GM18517 (cell line): ENCODE results near the gene NDC1.
"Not testable (repeated sequence)": the region's sequence is repeated elsewhere in the genome, so short reads cannot be mapped to it uniquely, and the experiment has no call there.

Experiments used
- ATAC-seq: cut with Tn5 transposase; IDR thresholded peaks from one replicate; pipeline ENCODE4 v1.9.1; 2021; ENCODE audit warnings: mild to moderate bottlenecking, moderate library complexity; ENCODE audit not compliant: unreplicated experiment

Gene NDC1

GRCh38 chr1:53837924-53838653, at the start of gene NDC1:
Gene NDC1, minus strand, starts transcription at chr1:53838296. Its CDS starts 35 bp downstream, at chr1:53838261.
- ATAC-seq, result peak; percentile 85

GRCh38 chr1:53883600-53883999, 45.5 kb upstream of the NDC1 start:
- ATAC-seq, result not testable (repeated sequence)

DNA sequence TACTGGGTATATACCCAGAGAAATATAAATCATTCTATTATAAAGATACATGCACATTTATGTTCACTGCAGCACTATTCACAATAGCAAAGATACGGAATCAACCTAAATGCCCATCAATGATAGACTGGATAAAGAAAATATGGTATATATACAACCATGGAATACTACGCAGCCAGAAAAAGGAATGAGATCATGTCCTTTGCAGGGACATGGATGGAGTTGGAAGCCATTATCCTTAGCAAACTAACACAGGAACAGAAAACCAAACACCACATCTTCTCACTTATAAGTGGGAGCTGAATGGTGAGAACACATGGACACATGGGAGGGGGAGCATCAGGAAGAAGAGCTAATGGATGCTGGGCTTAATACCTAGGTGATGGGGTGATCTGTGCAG, 43.8 kb upstream of the NDC1 start:
- ATAC-seq, result not testable (repeated sequence)

GRCh38 chr1:53878492-53879105, 40.5 kb upstream of the NDC1 start:
- ATAC-seq, result no peak

DNA sequence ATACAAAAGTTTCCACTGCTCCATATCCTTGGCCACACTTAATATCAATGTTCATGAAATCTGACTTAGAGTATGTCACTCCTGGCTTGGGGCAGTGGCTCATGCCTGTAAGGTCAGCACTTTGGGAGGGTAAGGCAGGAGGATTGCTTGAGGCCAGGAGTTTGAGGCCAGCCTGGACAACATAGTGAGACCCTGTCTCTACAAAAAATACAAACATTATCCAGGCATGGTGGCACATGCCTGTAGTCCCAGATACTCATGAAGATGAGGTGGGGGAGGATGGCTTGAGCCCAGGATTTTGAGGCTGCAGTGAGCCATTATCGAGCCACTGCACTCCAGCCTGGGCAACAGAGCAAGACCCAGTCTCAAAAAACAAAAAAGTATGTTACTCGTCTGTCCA, 37.1 kb upstream of the NDC1 start:
- not testable (repeated sequence) for ATAC-seq

DNA sequence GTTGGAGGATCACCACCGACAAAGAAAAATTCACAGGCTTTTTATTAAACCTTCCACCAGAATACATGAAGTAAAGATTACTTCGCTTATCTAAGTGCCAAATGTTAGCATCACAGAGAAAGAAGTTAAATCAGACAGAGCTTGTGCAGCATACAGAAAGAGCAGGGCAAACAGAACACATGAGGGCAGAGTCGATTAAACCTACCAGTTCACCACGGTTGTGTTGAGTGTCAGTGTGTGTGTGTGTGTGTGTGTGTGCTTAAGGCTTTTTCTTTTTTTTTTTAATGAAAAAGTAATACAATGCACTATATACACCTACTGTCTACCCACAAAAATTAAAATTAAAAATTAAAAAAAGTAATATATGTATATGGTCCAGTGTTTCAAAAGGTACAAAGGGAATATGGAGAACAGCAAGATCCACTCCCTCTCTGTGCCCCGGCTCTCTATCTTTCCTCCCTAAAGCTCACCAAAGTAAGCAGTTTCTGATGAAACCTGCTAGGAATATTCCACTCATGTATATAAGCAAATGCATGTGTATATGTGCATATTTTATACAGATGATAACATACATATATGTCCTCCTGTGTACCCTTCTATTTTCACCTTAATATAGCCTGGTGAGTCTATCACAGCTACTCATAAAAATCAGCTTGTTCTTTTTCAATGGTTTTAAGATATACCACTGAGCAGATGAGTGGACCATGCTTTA, 33.8 kb upstream of the NDC1 start:
- ATAC-seq, result no peak

DNA sequence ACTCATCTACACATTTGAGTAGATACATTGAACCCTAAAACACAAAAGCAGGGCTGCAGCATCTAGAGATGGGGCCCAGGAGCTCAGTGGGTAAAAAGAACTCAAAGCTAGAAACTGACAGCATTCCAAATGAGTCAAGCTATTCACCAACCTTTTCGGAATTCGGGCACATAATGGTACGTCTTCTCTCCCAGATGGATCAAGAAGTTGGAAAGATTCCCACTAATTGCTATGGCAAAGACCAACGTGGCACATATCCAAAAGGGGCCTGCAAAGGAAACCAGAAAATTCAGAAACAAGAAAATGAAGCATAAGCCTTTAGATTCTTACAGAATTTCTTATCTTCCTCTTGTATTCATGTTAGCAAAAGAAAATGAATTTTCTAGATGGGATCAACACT, 33.1 kb upstream of the NDC1 start:
- ATAC-seq, result no peak

- peak; percentile 69 for ATAC-seq
These were observed 31.5 kb upstream of the NDC1 start for GRCh38 chr1:53869454-53870117.

DNA sequence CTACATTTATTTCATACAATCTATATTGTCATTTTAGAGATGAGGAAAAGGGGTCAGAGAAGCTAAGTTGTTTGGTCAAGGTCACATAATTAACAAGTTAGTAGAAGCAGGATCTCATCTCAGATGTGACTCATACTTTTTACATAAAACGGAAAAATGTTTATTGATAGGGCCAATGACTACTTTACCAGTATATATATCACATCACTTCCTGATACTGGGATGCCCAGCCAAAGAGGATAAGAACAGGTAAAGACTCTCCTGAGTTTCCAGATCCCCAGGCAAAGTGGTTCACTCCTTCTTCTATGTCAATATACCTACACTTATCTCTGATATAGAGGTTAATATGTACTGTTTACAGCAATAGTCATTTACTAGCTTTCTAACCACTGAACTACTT, 30.5 kb upstream of the NDC1 start:
- no peak for ATAC-seq

GRCh38 chr1:53862507-53862906, 24.4 kb upstream of the NDC1 start:
- no peak for ATAC-seq

- ATAC-seq, result no peak
These were observed 22.9 kb upstream of the NDC1 start for GRCh38 chr1:53860967-53861411.

DNA sequence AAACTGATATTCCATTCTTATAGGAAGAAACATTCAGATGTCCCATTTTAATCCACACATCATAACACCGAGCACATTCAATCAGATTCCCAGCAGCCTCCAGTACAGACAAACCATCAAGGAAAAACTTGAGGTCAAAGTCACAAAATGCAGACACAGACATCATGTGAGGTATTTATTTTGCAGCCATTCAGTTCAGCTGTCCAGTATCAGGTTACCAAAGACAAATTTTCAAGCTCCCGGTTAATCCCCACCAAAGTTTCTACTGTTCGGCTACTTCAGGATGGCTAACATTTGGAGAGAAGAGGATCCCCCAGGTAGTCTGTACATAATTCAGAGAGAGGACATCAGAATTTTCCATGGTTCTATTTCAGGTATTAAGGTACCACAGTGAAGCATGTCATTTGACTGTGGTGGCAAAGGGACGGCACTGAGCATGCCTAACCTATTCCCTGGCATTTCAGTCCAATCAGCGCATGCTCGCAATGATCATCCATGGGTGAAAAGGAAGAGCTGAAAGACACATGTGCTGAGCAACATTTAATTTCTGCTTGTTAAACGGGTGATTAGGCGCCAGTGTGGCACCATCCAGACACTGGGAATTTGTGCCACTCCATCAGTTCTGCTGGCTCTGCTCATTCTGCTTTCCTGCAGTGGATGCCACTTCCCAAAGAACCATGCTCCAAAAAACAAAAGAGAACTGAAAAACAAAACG, 13.6 kb upstream of the NDC1 start:
- ATAC-seq, result no peak

DNA sequence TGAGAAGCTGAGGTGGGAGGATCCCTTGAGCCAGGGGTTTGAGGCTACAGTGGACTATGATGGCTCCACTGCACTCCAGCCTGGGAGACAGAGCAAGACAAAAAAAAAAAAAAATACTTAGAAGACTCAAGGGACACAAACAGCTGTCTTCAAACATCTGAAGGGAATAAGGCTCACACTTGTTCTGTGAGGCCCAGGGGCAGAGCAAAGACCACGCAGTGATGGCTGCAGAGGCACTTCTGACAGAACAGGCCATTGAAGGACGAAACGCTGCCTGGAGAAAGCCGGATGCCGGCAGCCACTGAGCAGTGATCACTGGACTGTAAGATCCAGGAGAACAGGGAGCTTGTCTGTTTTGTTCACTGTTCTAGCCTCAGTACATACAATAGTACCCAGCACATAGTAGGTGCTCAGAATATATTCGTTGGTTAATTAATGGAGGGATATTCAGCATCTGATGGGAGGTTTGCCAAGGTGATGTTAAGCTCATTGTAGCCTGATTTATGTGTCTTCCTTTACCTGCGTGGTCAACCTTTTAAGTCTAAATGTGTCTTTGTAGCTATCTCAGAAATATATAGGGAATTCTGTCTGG, 12.1 kb upstream of the NDC1 start:
- no peak for ATAC-seq

DNA sequence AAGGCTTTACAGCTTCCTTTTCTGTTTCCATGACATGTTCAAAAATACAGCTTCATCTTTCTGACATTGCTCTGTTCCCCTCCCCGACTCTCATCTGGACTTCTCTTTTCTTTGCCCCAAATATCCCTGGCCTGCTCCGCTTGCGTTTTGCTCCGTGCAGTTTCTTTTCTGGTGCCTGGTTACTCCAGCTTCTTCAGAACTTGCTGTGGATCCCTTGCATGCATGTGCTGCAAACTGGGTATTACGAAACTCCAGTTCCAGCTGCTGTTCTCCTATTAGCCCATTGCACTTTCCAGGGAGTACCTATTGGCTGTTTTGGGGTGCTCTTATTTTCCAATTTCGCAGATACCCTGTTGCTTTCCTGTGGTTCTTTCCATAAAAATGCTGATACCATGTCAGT, 9.9 kb upstream of the NDC1 start:
- ATAC-seq, result no peak

DNA sequence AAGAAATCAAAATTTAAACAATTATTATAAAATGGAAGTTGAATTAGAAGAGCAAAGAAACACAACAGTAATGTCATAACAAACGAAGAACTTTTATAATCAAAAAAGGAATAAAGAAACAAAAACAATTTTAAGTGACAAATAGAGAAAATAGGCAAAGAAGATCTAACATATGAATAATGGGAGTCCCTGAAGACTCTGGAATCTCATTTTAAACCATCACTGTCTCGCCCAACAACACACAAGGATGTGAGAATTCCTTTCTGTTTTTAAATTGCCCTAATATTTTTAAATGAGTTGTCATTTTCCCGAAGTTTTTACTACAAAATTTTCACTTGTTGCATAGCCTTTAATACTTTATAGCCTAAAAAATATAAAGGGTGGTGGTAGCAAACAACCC, 4.3 kb upstream of the NDC1 start:
- ATAC-seq, result no peak

DNA sequence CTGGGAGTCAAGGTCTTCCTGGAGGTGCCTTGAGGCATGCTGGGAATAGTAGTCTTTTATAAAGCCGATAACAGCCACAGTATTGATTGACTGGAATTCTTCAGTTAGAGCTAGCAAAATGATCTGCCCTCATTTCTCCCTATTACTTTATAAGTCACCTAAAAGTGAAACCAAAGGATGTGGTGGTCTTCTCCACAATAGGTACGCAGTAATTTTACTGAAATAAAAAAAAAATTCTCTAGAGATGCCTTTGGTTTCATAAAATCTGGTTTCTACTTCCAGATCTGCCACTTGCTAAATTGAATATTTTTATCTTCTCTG, 518 bp upstream of the NDC1 start:
- ATAC-seq, result no peak

DNA sequence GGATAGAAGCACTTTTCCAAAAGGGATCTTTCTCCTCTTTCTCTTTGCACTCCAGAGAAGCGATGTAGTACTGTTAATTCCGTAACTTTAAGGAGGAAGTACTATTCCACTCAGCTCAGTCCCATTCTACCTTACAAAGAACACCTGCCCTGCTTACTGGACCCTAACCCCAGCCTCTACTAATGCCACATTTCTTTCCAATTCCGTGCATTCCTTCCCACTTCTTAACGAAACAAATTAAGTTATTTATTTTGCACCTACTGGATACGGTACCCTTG, 511 bp downstream of the NDC1 start:
- ATAC-seq, result no peak

DNA sequence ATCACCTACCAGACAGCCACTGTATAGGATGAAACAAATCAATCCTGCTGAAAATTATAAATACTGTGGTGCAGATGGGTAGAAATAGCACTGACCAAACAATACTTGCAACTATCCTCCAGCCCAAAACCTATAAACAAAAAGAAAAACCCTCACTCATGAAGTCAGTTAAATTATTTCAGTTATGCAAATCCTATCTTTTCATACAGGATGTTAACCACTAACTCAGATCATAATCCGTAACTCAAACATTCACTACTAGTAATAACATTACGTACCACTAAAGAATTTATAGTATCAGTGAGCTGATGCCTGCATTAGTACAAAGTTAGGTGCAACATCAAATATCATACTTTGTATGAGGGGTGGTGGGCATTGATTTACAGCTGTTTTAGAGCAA, 2.6 kb downstream of the NDC1 start:
- ATAC-seq, result no peak

GRCh38 chr1:53834776-53835175, 3.3 kb downstream of the NDC1 start:
- no peak for ATAC-seq

- no peak for ATAC-seq
These were observed 4.7 kb downstream of the NDC1 start for GRCh38 chr1:53833393-53833792.

DNA sequence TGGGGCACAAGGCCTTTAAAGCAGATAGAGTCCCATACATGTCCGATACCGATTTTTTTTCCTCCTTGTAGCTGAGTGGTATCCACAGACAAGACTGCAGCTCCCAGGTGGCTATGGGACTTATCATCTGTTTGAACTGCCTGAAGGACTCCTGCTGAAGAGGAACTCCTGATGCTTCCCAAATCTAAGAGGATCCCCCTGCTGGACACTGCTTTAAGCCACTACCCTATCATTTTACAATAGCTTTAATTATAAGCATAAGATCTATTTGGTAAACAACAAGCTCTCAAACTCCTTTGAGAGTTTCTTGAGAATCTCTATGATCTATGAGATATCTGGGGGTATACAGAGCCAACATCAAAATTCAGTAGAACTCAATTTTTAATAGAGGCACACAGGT, 11.7 kb downstream of the NDC1 start:
- ATAC-seq, result no peak
